SK-N-SH (cell line): ENCODE results near the gene ZMIZ2. TPM values are rescaled to one million over a fixed set of nuclear protein-coding genes. Genes with fewer than 3 reads are reported as not detected.

Experiments used
- CTCF ChIA-PET: fragments of 300-600, 350-600 bp; formaldehyde crosslinking; extraction: SDS; loops from one replicate; lab custom pipeline; 2021; lab: Yijun Ruan, JAX
- POLR2A ChIA-PET: fragments of 350-600 bp; sonication (Branson Sonifier 250); formaldehyde crosslinking; extraction: SDS; loops from one replicate; lab custom pipeline; 2020; ENCODE audit warnings: antibody characterized with exemption, inconsistent platforms; lab: Yijun Ruan, JAX
- DNase-seq: peaks from one replicate; pipeline ENCODE4 v3.0.0; 2012
- H2AFZ ChIP-seq: fragments of 200-600 bp; sonication (generic); 2 replicates; pipeline ENCODE4 v1.8.1; 2016; ENCODE audit warnings: antibody characterized with exemption, mild to moderate bottlenecking, low read depth
- H3F3A ChIP-seq: fragments of 200-600 bp; sonication (generic); replicated peaks from 2 replicates; pipeline ENCODE3; 2016; ENCODE audit warnings: antibody characterized with exemption, mild to moderate bottlenecking; ENCODE audit not compliant: insufficient read depth
- H3K27ac ChIP-seq, 2 experiments: fragments of 200-500 bp in 1 of 2; fragments of 200-600 bp in 1 of 2; sonication (Bioruptor generic) in 1 of 2; sonication (generic), shearing (Covaris generic) in 1 of 2; 2 replicates each; pipeline versions ENCODE4 v1.5.1 to v1.6.1; 2014 to 2016; ENCODE audit warnings: low read depth in 2 of 2, inconsistent platforms in 1 of 2, low read length in 1 of 2, mild to moderate bottlenecking in 1 of 2, mixed read lengths in 1 of 2
- H3K27me3 ChIP-seq: fragments of 200-600 bp; sonication (generic), shearing (Covaris generic); 2 replicates; pipeline ENCODE4 v1.6.1; 2016; ENCODE audit warnings: mixed run types; ENCODE audit not compliant: insufficient read depth
- H3K36me3 ChIP-seq, 2 experiments: fragments of 200-500 bp in 1 of 2; fragments of 200-600 bp in 1 of 2; sonication (Bioruptor generic) in 1 of 2; sonication (generic) in 1 of 2; replicated peaks in 1 of 2; 2 replicates each; pipeline versions ENCODE3 to v1.5.1; 2014 to 2016; ENCODE audit warnings: low read length in 1 of 2, mild to moderate bottlenecking in 1 of 2; ENCODE audit not compliant: insufficient read depth in 2 of 2, control insufficient read depth in 1 of 2
- H3K4me1 ChIP-seq, 2 experiments: fragments of 200-500 bp in 1 of 2; fragments of 200-600 bp in 1 of 2; sonication (Bioruptor generic) in 1 of 2; sonication (generic), shearing (Covaris generic) in 1 of 2; 2 replicates each; pipeline versions ENCODE4 v1.5.1 to v1.6.1; 2014 to 2016; ENCODE audit warnings: low read depth in 1 of 2, low read length in 1 of 2, mixed run types in 1 of 2; ENCODE audit not compliant: insufficient read depth in 2 of 2, control insufficient read depth in 1 of 2
- H3K4me2 ChIP-seq: fragments of 200-600 bp; sonication (generic), shearing (Covaris generic); 2 replicates; pipeline ENCODE4 v1.6.1; 2017; ENCODE audit warnings: mixed run types
- H3K4me3 ChIP-seq, 2 experiments: fragments of 200-500 bp in 1 of 2; fragments of 200-600 bp in 1 of 2; sonication (Bioruptor generic) in 1 of 2; sonication (generic), shearing (Covaris generic) in 1 of 2; 2 replicates each; pipeline versions ENCODE4 v1.5.1 to v1.8.1; 2014 to 2016; ENCODE audit warnings: low read depth in 2 of 2, inconsistent platforms in 1 of 2, low read length in 1 of 2, mild to moderate bottlenecking in 1 of 2, mixed read lengths in 1 of 2, moderate library complexity in 1 of 2
- H3K79me2 ChIP-seq: fragments of 200-600 bp; sonication (generic); 2 replicates; pipeline ENCODE4 v1.8.1; 2017; ENCODE audit warnings: mild to moderate bottlenecking; ENCODE audit not compliant: insufficient read depth
- H3K9ac ChIP-seq: fragments of 200-600 bp; sonication (generic); 2 replicates; pipeline ENCODE4 v1.6.1; 2017; ENCODE audit warnings: mixed run types
- H3K9me2 ChIP-seq: fragments of 200-600 bp; sonication (generic); 2 replicates; pipeline ENCODE4 v1.6.1; 2017; ENCODE audit warnings: mixed run types
- H3K9me3 ChIP-seq: fragments of 200-600 bp; sonication (generic); 2 replicates; pipeline ENCODE4 v1.6.1; 2017; ENCODE audit warnings: mixed run types, mild to moderate bottlenecking, moderate library complexity
- H4K20me1 ChIP-seq: fragments of 200-600 bp; sonication (generic); 2 replicates; pipeline ENCODE4 v1.6.1; 2017; ENCODE audit warnings: mild to moderate bottlenecking, mixed run types; ENCODE audit not compliant: insufficient read depth
- CHD2 ChIP-seq: fragments of 150-350 bp; IDR thresholded peaks from 2 replicates; pipeline ENCODE4 v1.6.1; 2018; ENCODE audit warnings: low read length; ENCODE audit not compliant: partially characterized antibody
- EZH2phosphoT487 ChIP-seq: fragments of 200-600 bp; sonication (generic); IDR thresholded peaks from 2 replicates; pipeline ENCODE4 v1.6.1; 2017; ENCODE audit warnings: low read depth, mixed run types, mild to moderate bottlenecking, antibody characterized with exemption, moderate library complexity, borderline replicate concordance
- FOSL2 ChIP-seq: IDR thresholded peaks from 2 replicates; pipeline ENCODE4 v1.4.0; 2012; ENCODE audit warnings: low read depth, mild to moderate bottlenecking, moderate library complexity, borderline replicate concordance
- IRF3 ChIP-seq: fragments of 150-350 bp; IDR thresholded peaks from 2 replicates; pipeline ENCODE4 v1.6.1; 2016; ENCODE audit warnings: mild to moderate bottlenecking, low read depth, low read length
- MAX ChIP-seq: IDR thresholded peaks from 2 replicates; pipeline ENCODE4 v1.4.0; 2012; ENCODE audit warnings: low read depth
- NFIC ChIP-seq: IDR thresholded peaks from 2 replicates; pipeline ENCODE4 v1.4.0; 2012; ENCODE audit warnings: borderline replicate concordance
- RFX5 ChIP-seq: IDR thresholded peaks from 2 replicates; pipeline ENCODE4 v1.6.1; 2012; ENCODE audit warnings: mild to moderate bottlenecking, improper control_type of control experiment, low read length
- SIN3A ChIP-seq: IDR thresholded peaks from 2 replicates; pipeline ENCODE4 v1.6.1; 2012; ENCODE audit warnings: low read depth, mild to moderate bottlenecking, low read length, moderate library complexity, borderline replicate concordance
- SMC3 ChIP-seq: IDR thresholded peaks from 2 replicates; pipeline ENCODE4 v1.6.1; 2012; ENCODE audit warnings: low read depth, low read length, improper control_type of control experiment
- TAF1 ChIP-seq: IDR thresholded peaks from 2 replicates; pipeline ENCODE4 v1.6.1; 2012; ENCODE audit warnings: low read depth, mild to moderate bottlenecking, low read length, moderate library complexity, borderline replicate concordance
- TCF12 ChIP-seq: IDR thresholded peaks from 2 replicates; pipeline ENCODE4 v1.4.0; 2012
- WGBS: methylation state at CpG from one replicate; pipeline ENCODE4 v1.1.6; 2017; ENCODE audit warnings: low lambda C conversion rate; 5-methylcytosine and 5-hydroxymethylcytosine counted together
- polyA plus RNA-seq, 3 experiments: library from polyadenylated mRNA; depleted of rRNA; stranded (reverse); fragments of >200 nt; gene quantifications; 2 replicates each; pipeline ENCODE4 v1.2.3, GENCODE V29; 2012
- TF ChIP-seq, protein P1 (sequence below): IDR thresholded peaks from 2 replicates; pipeline ENCODE4 v1.4.0; 2012; ENCODE audit warnings: low read depth, borderline replicate concordance
- TF ChIP-seq, protein P2 (sequence below): fragments of 200-600 bp; sonication (generic); IDR thresholded peaks from 2 replicates; pipeline ENCODE4 v1.6.1; 2017; ENCODE audit warnings: antibody characterized with exemption, mild to moderate bottlenecking, moderate library complexity
- TF ChIP-seq, protein P3 (sequence below): IDR thresholded peaks from 2 replicates; pipeline ENCODE4 v1.6.1; 2012; ENCODE audit warnings: mild to moderate bottlenecking, low read depth, low read length, moderate library complexity
- TF ChIP-seq, protein P4 (sequence below): fragments of 150-350 bp; IDR thresholded peaks from 2 replicates; pipeline ENCODE4 v1.6.1; 2017; ENCODE audit warnings: antibody characterized with exemption, low read length, low read depth, borderline replicate concordance

The ZMIZ2 gene
- polyA plus RNA-seq, 1 of the 3 experiments (the other 2 are of a cell fraction), result 18.1 TPM

DNA sequence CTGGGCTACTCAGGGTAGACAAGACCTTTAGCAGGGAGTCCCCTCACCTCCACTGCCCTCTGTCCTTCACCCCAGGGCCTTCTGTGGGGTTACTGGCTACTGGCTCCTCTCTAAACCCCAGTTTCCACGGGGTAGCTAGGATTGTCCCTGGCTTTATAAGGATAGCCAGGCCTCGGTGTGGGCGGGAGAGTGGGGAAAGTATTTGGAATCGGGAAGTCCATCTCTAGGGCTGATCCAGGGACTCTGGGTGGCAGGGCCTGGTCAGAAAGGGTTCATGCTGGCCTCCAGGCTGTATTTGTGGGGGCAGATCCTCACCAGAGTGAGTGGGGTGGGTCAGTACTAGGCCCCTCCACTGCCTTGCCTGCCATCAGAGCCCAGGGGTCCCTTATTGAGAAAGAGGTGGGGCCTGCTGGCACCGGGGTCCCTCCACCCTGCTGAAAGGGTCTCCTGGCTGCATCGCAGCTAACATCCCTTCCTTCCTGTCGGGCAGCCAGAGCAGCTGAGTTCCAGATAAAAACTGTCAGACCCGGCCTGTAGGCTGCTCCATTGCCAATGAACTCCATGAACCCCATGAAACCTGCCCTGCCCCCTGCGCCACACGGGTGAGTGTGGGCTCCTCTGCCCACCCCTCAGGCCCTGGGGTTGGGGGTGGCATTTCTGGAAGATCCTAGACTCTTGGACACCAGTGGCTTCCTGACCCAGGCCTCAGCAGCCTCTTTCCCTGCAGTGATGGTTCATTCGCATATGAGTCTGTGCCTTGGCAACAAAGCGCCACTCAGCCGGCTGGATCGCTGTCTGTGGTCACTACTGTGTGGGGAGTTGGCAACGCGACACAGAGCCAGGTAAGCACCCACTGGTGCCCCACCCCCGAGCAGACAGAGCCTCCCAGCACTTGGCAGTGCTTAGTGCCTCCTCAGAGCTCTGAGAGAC is 7.3 kb downstream of the ZMIZ2 start (continued):
- TF ChIP-seq, protein P1, sequence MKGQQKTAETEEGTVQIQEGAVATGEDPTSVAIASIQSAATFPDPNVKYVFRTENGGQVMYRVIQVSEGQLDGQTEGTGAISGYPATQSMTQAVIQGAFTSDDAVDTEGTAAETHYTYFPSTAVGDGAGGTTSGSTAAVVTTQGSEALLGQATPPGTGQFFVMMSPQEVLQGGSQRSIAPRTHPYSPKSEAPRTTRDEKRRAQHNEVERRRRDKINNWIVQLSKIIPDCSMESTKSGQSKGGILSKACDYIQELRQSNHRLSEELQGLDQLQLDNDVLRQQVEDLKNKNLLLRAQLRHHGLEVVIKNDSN, result no peak
- no peak for TF ChIP-seq NFIC
- TF ChIP-seq TCF12, result no peak
- TF ChIP-seq SMC3, result no peak
- no peak for TF ChIP-seq TAF1
- no peak for TF ChIP-seq MAX
- no peak for TF ChIP-seq RFX5

DNA sequence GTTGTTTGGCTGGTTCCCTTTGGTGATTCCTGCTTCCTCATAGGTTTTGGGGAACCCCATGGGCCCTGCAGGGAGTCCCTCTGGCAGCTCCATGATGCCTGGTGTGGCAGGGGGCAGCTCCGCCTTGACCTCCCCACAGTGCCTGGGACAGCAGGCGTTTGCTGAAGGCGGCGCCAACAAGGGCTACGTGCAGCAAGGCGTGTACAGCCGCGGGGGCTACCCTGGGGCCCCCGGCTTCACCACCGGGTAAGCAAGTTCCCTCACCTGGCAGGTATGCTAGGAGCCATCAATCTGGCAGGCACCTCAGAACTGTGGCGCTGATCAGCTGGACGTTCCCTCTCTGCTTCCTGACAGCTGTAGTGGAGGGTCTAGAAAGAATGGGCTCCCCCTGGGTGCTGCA is 8.3 kb downstream of the ZMIZ2 start:
- DNase-seq, result no peak
- no peak overlapping the region for H2AFZ ChIP-seq
- no peaks in the 10 kb centered on the region for H3K9me2 ChIP-seq
- no peak overlapping the region for H3K4me2 ChIP-seq
- no peaks in the 10 kb centered on the region for H3K9me3 ChIP-seq
- peaks cover 0 to 25% of the 10 kb centered on the region in 2 experiments; a peak in 1 of 4 replicates for H3K4me1 ChIP-seq
- no peak overlapping the region for H3K9ac ChIP-seq
- ChIA-PET POLR2A (no interaction called here), CTCF (no interaction called here)
- peaks cover 15% of the 10 kb centered on the region; the same call in 1 of the 2 replicates for H4K20me1 ChIP-seq
- peaks cover 38% of the 10 kb centered on the region for H3K79me2 ChIP-seq
- H3K27me3 ChIP-seq, result no peaks in the 10 kb centered on the region
- 85% methylated on average over 5 of the region's 12 CpGs for WGBS
- no peaks in the 10 kb centered on the region for H3F3A ChIP-seq
- H3K36me3 ChIP-seq, result peaks cover 38 to 43% of the 10 kb centered on the region in 2 experiments
- TF ChIP-seq, protein P2, sequence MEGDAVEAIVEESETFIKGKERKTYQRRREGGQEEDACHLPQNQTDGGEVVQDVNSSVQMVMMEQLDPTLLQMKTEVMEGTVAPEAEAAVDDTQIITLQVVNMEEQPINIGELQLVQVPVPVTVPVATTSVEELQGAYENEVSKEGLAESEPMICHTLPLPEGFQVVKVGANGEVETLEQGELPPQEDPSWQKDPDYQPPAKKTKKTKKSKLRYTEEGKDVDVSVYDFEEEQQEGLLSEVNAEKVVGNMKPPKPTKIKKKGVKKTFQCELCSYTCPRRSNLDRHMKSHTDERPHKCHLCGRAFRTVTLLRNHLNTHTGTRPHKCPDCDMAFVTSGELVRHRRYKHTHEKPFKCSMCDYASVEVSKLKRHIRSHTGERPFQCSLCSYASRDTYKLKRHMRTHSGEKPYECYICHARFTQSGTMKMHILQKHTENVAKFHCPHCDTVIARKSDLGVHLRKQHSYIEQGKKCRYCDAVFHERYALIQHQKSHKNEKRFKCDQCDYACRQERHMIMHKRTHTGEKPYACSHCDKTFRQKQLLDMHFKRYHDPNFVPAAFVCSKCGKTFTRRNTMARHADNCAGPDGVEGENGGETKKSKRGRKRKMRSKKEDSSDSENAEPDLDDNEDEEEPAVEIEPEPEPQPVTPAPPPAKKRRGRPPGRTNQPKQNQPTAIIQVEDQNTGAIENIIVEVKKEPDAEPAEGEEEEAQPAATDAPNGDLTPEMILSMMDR, result no peak
- TF ChIP-seq FOSL2, result no peak
- TF ChIP-seq, protein P3, sequence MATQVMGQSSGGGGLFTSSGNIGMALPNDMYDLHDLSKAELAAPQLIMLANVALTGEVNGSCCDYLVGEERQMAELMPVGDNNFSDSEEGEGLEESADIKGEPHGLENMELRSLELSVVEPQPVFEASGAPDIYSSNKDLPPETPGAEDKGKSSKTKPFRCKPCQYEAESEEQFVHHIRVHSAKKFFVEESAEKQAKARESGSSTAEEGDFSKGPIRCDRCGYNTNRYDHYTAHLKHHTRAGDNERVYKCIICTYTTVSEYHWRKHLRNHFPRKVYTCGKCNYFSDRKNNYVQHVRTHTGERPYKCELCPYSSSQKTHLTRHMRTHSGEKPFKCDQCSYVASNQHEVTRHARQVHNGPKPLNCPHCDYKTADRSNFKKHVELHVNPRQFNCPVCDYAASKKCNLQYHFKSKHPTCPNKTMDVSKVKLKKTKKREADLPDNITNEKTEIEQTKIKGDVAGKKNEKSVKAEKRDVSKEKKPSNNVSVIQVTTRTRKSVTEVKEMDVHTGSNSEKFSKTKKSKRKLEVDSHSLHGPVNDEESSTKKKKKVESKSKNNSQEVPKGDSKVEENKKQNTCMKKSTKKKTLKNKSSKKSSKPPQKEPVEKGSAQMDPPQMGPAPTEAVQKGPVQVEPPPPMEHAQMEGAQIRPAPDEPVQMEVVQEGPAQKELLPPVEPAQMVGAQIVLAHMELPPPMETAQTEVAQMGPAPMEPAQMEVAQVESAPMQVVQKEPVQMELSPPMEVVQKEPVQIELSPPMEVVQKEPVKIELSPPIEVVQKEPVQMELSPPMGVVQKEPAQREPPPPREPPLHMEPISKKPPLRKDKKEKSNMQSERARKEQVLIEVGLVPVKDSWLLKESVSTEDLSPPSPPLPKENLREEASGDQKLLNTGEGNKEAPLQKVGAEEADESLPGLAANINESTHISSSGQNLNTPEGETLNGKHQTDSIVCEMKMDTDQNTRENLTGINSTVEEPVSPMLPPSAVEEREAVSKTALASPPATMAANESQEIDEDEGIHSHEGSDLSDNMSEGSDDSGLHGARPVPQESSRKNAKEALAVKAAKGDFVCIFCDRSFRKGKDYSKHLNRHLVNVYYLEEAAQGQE, result no peak
- TF ChIP-seq, protein P1, result no peak
- TF ChIP-seq, protein P4, sequence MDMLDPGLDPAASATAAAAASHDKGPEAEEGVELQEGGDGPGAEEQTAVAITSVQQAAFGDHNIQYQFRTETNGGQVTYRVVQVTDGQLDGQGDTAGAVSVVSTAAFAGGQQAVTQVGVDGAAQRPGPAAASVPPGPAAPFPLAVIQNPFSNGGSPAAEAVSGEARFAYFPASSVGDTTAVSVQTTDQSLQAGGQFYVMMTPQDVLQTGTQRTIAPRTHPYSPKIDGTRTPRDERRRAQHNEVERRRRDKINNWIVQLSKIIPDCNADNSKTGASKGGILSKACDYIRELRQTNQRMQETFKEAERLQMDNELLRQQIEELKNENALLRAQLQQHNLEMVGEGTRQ, result no peak
- no peak for TF ChIP-seq EZH2phosphoT487
- no peak for TF ChIP-seq IRF3
- no peak for TF ChIP-seq SIN3A
- TF ChIP-seq RFX5, result no peak
- TF ChIP-seq CHD2, result no peak
- no peak for TF ChIP-seq SMC3
- TF ChIP-seq, all 33 proteins: peak for 0
- Histone ChIP-seq H3K27ac (no peak overlapping the region), H3K4me3 (no peak overlapping the region)
